HepG2 (cell line): ENCODE data around the gene LYRM2. TPM values are rescaled to one million over a fixed set of nuclear protein-coding genes. Genes with fewer than 3 reads are reported as not detected.

Experiments
- ARID3A ChIP-seq: IDR thresholded peaks from 2 replicates; pipeline ENCODE4 v1.6.1; 2012; ENCODE audit warnings: low read depth, low read length, improper control_type of control experiment
- BCL3 ChIP-seq: sonication (generic); formaldehyde crosslinking; IDR thresholded peaks from 2 replicates; pipeline ENCODE4 v1.5.1; 2020; ENCODE audit warnings: mild to moderate bottlenecking, missing genetic modification reagents, moderate library complexity
- CEBPB ChIP-seq: IDR thresholded peaks from 2 replicates; pipeline ENCODE4 v1.6.1; 2011; ENCODE audit warnings: low read depth, low read length, improper control_type of control experiment, borderline replicate concordance
- ERF ChIP-seq: IDR thresholded peaks from 2 replicates; pipeline ENCODE4 v1.6.1; 2018; ENCODE audit warnings: missing biosample characterization, missing genetic modification reagents
- MATR3 ChIP-seq: sonication (generic); formaldehyde crosslinking; IDR thresholded peaks from 2 replicates; pipeline ENCODE4 v1.4.0; 2020; ENCODE audit warnings: missing genetic modification reagents
- MTF1 ChIP-seq: sonication (generic); formaldehyde crosslinking; IDR thresholded peaks from 2 replicates; pipeline ENCODE4 v1.5.0; 2020; ENCODE audit warnings: missing genetic modification reagents
- PATZ1 ChIP-seq: sonication (generic); formaldehyde crosslinking; IDR thresholded peaks from 2 replicates; pipeline ENCODE4 v1.4.0; 2020; ENCODE audit warnings: missing genetic modification reagents
- PAWR ChIP-seq: sonication (generic); formaldehyde crosslinking; IDR thresholded peaks from 2 replicates; pipeline ENCODE4 v1.4.0; 2020; ENCODE audit warnings: missing genetic modification reagents, mild to moderate bottlenecking, borderline replicate concordance
- RAD21 ChIP-seq: fragments of 450-650 bp; formaldehyde crosslinking; IDR thresholded peaks from 2 replicates; pipeline ENCODE4 v1.5.0; 2020; ENCODE audit warnings: mild to moderate bottlenecking
- SP4 ChIP-seq: sonication (generic); formaldehyde crosslinking; IDR thresholded peaks from 2 replicates; pipeline ENCODE4 v1.8.1; 2023; ENCODE audit warnings: mild to moderate bottlenecking, missing genetic modification reagents
- TBL1XR1 ChIP-seq: fragments of 150-350 bp; IDR thresholded peaks from 2 replicates; pipeline ENCODE4 v1.6.1; 2014; ENCODE audit warnings: borderline replicate concordance, low read length; ENCODE audit not compliant: partially characterized antibody
- U2AF1 ChIP-seq: fragments of 200-400 bp; formaldehyde crosslinking; optimal IDR thresholded peaks from 2 replicates; pipeline ENCODE3; 2017; ENCODE audit warnings: mild to moderate bottlenecking, low read depth, low read length
- ZNF230 ChIP-seq: sonication (generic); formaldehyde crosslinking; IDR thresholded peaks from 2 replicates; pipeline ENCODE4 v1.4.0; 2020; ENCODE audit warnings: mild to moderate bottlenecking, missing genetic modification reagents
- ZNF292 ChIP-seq: sonication (generic); formaldehyde crosslinking; IDR thresholded peaks from 2 replicates; pipeline ENCODE4 v1.8.1; 2022; ENCODE audit warnings: mild to moderate bottlenecking, low read depth, missing genetic modification reagents, borderline replicate concordance
- ZNF501 ChIP-seq: sonication (generic); formaldehyde crosslinking; IDR thresholded peaks from 2 replicates; pipeline ENCODE4 v1.5.1; 2020; ENCODE audit warnings: mild to moderate bottlenecking, moderate library complexity, missing genetic modification reagents
- polyA plus RNA-seq, 8 experiments: library from polyadenylated mRNA; depleted of rRNA in 3 of 8; stranded (reverse) in 7 of 8; unstranded in 1 of 8; fragments of >200 nt; fragmentation: Illumina TruSeq in 4 of 8; extraction: Trizol in 4 of 8; gene quantifications; 2 replicates each; pipeline versions ENCODE4 v1.2.1 to v1.2.3, GENCODE V29; 2011 to 2016; ENCODE audit warnings: low read depth in 4 of 8, missing spikeins in 1 of 8, mixed read lengths in 1 of 8; ENCODE audit not compliant: insufficient read depth in 1 of 8
- total RNA-seq, 5 experiments: library from RNA; depleted of rRNA; stranded (reverse); fragments of >200 nt; fragmentation: Illumina TruSeq; extraction: Trizol; gene quantifications; 2 replicates each; pipeline ENCODE4 v1.2.3, GENCODE V29; 2016; ENCODE audit warnings: low read depth in 1 of 5
- TF ChIP-seq, protein P1 (sequence below): sonication (generic); formaldehyde crosslinking; IDR thresholded peaks from 2 replicates; pipeline ENCODE4 v1.5.1; 2020; ENCODE audit warnings: missing genetic modification reagents, mild to moderate bottlenecking, borderline replicate concordance
- TF ChIP-seq, protein P2 (sequence below): IDR thresholded peaks from 2 replicates; pipeline ENCODE4 v1.6.1; 2016; ENCODE audit warnings: missing biosample characterization, missing genetic modification reagents, low read depth
- TF ChIP-seq, protein P3 (sequence below), 2 experiments: sonication (generic) in 1 of 2; formaldehyde crosslinking in 1 of 2; IDR thresholded peaks; 2 replicates each; pipeline versions ENCODE4 v1.4.0 to v1.6.1; 2018 to 2020; ENCODE audit warnings: missing genetic modification reagents in 2 of 2, borderline replicate concordance in 1 of 2, low read depth in 1 of 2, mild to moderate bottlenecking in 1 of 2, missing biosample characterization in 1 of 2

Gene LYRM2
- total and polyA plus RNA-seq, 2 of the 13 experiments (the other 11 are each of a cell fraction or from before 2014, with no cell fraction given): 17.8 to 32.6 TPM

- TF ChIP-seq, protein P1, sequence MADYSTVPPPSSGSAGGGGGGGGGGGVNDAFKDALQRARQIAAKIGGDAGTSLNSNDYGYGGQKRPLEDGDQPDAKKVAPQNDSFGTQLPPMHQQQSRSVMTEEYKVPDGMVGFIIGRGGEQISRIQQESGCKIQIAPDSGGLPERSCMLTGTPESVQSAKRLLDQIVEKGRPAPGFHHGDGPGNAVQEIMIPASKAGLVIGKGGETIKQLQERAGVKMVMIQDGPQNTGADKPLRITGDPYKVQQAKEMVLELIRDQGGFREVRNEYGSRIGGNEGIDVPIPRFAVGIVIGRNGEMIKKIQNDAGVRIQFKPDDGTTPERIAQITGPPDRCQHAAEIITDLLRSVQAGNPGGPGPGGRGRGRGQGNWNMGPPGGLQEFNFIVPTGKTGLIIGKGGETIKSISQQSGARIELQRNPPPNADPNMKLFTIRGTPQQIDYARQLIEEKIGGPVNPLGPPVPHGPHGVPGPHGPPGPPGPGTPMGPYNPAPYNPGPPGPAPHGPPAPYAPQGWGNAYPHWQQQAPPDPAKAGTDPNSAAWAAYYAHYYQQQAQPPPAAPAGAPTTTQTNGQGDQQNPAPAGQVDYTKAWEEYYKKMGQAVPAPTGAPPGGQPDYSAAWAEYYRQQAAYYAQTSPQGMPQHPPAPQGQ: no peak
- TF ChIP-seq U2AF1 (no peak), ARID3A (no peak), SP4 (no peak), PATZ1 (CRISPR knock-in tag) (peak; percentile 15; the same call in 1 of the 2 replicates), CEBPB (0 out of 2 replicates have a peak, but pooled peaks have one; percentile 30), ZNF230 (CRISPR knock-in tag) (no peak), ZNF501 (CRISPR knock-in tag) (no peak), BCL3 (CRISPR knock-in tag) (no peak), PAWR (CRISPR knock-in tag) (no peak), ZNF292 (CRISPR knock-in tag) (no peak), ERF (CRISPR knock-in tag) (no peak), MTF1 (CRISPR knock-in tag) (no peak), TBL1XR1 (no peak), RAD21 (CRISPR knock-in tag) (peak; percentile 54; the same call in 1 of the 2 replicates), MATR3 (CRISPR knock-in tag) (no peak)
- TF ChIP-seq, protein P2, sequence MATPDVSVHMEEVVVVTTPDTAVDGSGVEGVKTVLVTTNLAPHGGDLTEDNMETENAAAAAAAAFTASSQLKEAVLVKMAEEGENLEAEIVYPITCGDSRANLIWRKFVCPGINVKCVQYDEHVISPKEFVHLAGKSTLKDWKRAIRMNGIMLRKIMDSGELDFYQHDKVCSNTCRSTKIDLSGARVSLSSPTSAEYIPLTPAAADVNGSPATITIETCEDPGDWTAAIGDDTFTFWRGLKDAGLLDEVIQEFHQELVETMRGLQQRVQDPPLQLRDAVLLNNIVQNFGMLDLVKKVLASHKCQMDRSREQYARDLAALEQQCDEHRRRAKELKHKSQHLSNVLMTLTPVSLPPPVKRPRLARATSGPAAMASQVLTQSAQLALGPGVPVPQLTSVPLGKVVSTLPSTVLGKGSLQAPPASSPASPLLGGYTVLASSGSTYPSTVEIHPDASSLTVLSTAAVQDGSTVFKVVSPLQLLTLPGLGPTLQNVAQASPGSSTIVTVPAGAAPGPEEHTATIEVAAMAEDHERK: no peak
- TF ChIP-seq, protein P3, sequence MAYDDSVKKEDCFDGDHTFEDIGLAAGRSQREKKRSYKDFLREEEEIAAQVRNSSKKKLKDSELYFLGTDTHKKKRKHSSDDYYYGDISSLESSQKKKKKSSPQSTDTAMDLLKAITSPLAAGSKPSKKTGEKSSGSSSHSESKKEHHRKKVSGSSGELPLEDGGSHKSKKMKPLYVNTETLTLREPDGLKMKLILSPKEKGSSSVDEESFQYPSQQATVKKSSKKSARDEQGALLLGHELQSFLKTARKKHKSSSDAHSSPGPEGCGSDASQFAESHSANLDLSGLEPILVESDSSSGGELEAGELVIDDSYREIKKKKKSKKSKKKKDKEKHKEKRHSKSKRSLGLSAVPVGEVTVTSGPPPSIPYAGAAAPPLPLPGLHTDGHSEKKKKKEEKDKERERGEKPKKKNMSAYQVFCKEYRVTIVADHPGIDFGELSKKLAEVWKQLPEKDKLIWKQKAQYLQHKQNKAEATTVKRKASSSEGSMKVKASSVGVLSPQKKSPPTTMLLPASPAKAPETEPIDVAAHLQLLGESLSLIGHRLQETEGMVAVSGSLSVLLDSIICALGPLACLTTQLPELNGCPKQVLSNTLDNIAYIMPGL (CRISPR knock-in tag; IDR thresholded peaks at IDR 0.05; ENCODE audit: borderline replicate concordance in 1 of 2, low read depth in 1 of 2): 0 out of 4 replicates have a peak, but pooled peaks of 1 of the 2 experiments have one; percentile 20
Measured at GRCh38 chr6:89610149-89610642, 28.4 kb downstream of the LYRM2 start (continued).
